Endothelial cell of umbilical vein (primary cell): ENCODE data around the gene RYR1.

Experiments used
- GATA2 ChIP-seq: IDR thresholded peaks from 2 replicates; pipeline ENCODE4 v1.7.0; 2011; ENCODE audit warnings: low read depth, mild to moderate bottlenecking, moderate library complexity, mixed read lengths, low read length; ENCODE audit not compliant: insufficient read length, insufficient read depth
- POLR2AphosphoS5 ChIP-seq: IDR thresholded peaks from 2 replicates; pipeline ENCODE4 v1.6.1; 2012; ENCODE audit warnings: low read depth, mild to moderate bottlenecking, control low read depth, low read length, moderate library complexity; ENCODE audit not compliant: insufficient read depth
- TF ChIP-seq, protein P1 (sequence below), 2 donors: IDR thresholded peaks; 1 replicate in 1 of 2; 2 replicates in 1 of 2; pipeline ENCODE4 v1.5.1; 2011; ENCODE audit warnings: low read length in 2 of 2, mild to moderate bottlenecking in 2 of 2, moderate library complexity in 2 of 2, control low read depth in 1 of 2, inconsistent platforms in 1 of 2, low read depth in 1 of 2; ENCODE audit not compliant: insufficient read depth in 1 of 2; ENCODE audit errors: extremely low read depth in 1 of 2

DNA sequence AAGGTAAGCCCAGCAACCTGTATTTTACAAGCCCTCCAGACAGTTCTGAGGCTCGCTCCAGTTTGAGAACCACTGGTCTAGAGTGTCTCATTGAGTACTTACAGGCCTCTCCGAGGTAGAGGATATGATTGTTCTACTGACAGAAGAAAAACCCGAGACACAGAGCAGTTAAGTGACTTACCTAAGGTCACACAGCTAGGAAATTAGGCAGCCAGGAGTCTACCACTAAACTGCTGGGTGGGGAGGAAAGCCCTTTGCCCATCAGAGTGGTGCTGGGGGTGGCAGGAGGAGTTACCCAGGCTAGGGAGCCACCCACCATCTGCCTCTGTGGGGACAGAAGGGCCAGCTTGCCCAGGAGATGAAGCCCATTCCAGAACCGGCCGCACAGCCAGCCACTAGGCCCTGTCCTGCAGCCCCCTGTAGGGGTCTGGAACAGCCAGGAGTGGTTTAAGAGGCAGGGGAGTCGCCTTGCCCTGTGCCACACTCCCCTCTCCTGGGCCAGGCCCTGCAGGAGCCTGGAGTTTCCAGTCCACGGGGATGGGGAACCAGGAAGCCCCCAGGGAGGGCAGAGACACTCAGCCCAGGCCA lies 8.2 kb upstream of the RYR1 start:
- TF ChIP-seq, protein P1, sequence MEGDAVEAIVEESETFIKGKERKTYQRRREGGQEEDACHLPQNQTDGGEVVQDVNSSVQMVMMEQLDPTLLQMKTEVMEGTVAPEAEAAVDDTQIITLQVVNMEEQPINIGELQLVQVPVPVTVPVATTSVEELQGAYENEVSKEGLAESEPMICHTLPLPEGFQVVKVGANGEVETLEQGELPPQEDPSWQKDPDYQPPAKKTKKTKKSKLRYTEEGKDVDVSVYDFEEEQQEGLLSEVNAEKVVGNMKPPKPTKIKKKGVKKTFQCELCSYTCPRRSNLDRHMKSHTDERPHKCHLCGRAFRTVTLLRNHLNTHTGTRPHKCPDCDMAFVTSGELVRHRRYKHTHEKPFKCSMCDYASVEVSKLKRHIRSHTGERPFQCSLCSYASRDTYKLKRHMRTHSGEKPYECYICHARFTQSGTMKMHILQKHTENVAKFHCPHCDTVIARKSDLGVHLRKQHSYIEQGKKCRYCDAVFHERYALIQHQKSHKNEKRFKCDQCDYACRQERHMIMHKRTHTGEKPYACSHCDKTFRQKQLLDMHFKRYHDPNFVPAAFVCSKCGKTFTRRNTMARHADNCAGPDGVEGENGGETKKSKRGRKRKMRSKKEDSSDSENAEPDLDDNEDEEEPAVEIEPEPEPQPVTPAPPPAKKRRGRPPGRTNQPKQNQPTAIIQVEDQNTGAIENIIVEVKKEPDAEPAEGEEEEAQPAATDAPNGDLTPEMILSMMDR (IDR thresholded peaks at IDR 0.05; ENCODE audit: extremely low read depth in 1 of 2, insufficient read depth in 1 of 2, low read depth in 1 of 2, low read length in 2 of 2), result no peak
- TF ChIP-seq POLR2AphosphoS5, result no peak
- no peak for TF ChIP-seq GATA2
